Liver (tissue), 9 donors: ENCODE measurements around the gene FCHSD1. TPM values are rescaled to one million over a fixed set of nuclear protein-coding genes. Genes with fewer than 3 reads are reported as not detected.

Experiments used
- DNase-seq: peaks from one replicate; pipeline ENCODE4 v3.0.0-alpha.2; 2017; ENCODE audit warnings: low spot score
- H3K27ac ChIP-seq, 2 donors: one replicate each; pipeline ENCODE4 v1.7.0; 2013; ENCODE audit warnings: inconsistent platforms in 2 of 2, low read length in 2 of 2, control low read depth in 1 of 2, low read depth in 1 of 2, mild to moderate bottlenecking in 1 of 2
- H3K27me3 ChIP-seq, 4 donors: one replicate each; pipeline versions ENCODE4 v1.6.1 to v1.7.0; 2013; ENCODE audit warnings: low read length in 3 of 4, inconsistent platforms in 1 of 4, mild to moderate bottlenecking in 1 of 4, moderate library complexity in 1 of 4; ENCODE audit not compliant: control insufficient read depth in 4 of 4, insufficient read depth in 4 of 4
- H3K36me3 ChIP-seq, 4 donors: one replicate each; pipeline versions ENCODE4 v1.6.1 to v1.7.0; 2013; ENCODE audit warnings: low read length in 3 of 4, mild to moderate bottlenecking in 3 of 4, low read depth in 1 of 4, moderate library complexity in 1 of 4; ENCODE audit not compliant: control insufficient read depth in 4 of 4, insufficient read depth in 3 of 4
- H3K4me1 ChIP-seq, 4 donors: one replicate each; pipeline versions ENCODE4 v1.6.1 to v1.7.0; 2013; ENCODE audit warnings: low read length in 3 of 4, mild to moderate bottlenecking in 3 of 4, moderate library complexity in 1 of 4; ENCODE audit not compliant: control insufficient read depth in 4 of 4, insufficient read depth in 4 of 4
- H3K4me3 ChIP-seq, 3 donors: one replicate each; pipeline versions ENCODE4 v1.6.1 to v1.7.0; 2013; ENCODE audit warnings: low read length in 3 of 3, control low read depth in 1 of 3, low read depth in 1 of 3, mild to moderate bottlenecking in 1 of 3
- H3K9ac ChIP-seq, 2 donors: one replicate each; pipeline ENCODE4 v1.7.0; 2013; ENCODE audit warnings: low read length in 2 of 2, mild to moderate bottlenecking in 2 of 2, moderate library complexity in 2 of 2, control low read depth in 1 of 2, low read depth in 1 of 2
- H3K9me3 ChIP-seq, 4 donors: one replicate each; pipeline versions ENCODE4 v1.6.1 to v1.7.0; 2013; ENCODE audit warnings: low read length in 3 of 4; ENCODE audit not compliant: control insufficient read depth in 4 of 4
- ATF3 ChIP-seq: IDR thresholded peaks from 2 replicates; pipeline ENCODE4 v1.6.1; 2016; ENCODE audit warnings: antibody characterized with exemption
- CTCF ChIP-seq: fragments of 150-350 bp; IDR thresholded peaks from 2 replicates; pipeline ENCODE4 v1.5.1; 2017; ENCODE audit warnings: improper control_type of control experiment, low read depth, low read length; ENCODE audit not compliant: missing input control
- EGR1 ChIP-seq, 2 donors: IDR thresholded peaks; 2 replicates each; pipeline ENCODE4 v1.6.1; 2016 to 2018; ENCODE audit warnings: antibody characterized with exemption in 2 of 2, low read depth in 2 of 2
- FOXA1 ChIP-seq: IDR thresholded peaks from 2 replicates; pipeline ENCODE4 v1.6.1; 2016; ENCODE audit warnings: antibody characterized with exemption
- FOXA2 ChIP-seq: IDR thresholded peaks from 2 replicates; pipeline ENCODE4 v1.6.1; 2016; ENCODE audit warnings: antibody characterized with exemption
- GABPA ChIP-seq, 2 donors: IDR thresholded peaks in 1 of 2; conservative IDR thresholded peaks in 1 of 2; 2 replicates each; pipeline ENCODE4 v1.6.1; 2016; ENCODE audit warnings: antibody characterized with exemption in 2 of 2, mild to moderate bottlenecking in 1 of 2, moderate library complexity in 1 of 2
- HNF4A ChIP-seq, 2 donors: conservative IDR thresholded peaks; 2 replicates each; pipeline ENCODE4 v1.6.1; 2016; ENCODE audit warnings: antibody characterized with exemption in 2 of 2, mild to moderate bottlenecking in 2 of 2
- HNF4G ChIP-seq: IDR thresholded peaks from 2 replicates; pipeline ENCODE4 v1.6.1; 2016; ENCODE audit warnings: antibody characterized with exemption
- JUND ChIP-seq, 2 donors: IDR thresholded peaks; 2 replicates each; pipeline ENCODE4 v1.6.1; 2016; ENCODE audit warnings: antibody characterized with exemption in 2 of 2
- MAX ChIP-seq: IDR thresholded peaks from 2 replicates; pipeline ENCODE4 v1.6.1; 2016; ENCODE audit warnings: antibody characterized with exemption
- NR2F2 ChIP-seq: IDR thresholded peaks from 2 replicates; pipeline ENCODE4 v1.6.1; 2016; ENCODE audit warnings: antibody characterized with exemption
- RXRA ChIP-seq, 2 donors: IDR thresholded peaks; 2 replicates each; pipeline ENCODE4 v1.6.1; 2017 to 2018; ENCODE audit warnings: antibody characterized with exemption in 2 of 2, mild to moderate bottlenecking in 1 of 2
- SP1 ChIP-seq: IDR thresholded peaks from 2 replicates; pipeline ENCODE4 v1.6.1; 2018; ENCODE audit warnings: antibody characterized with exemption, mild to moderate bottlenecking
- TAF1 ChIP-seq: conservative IDR thresholded peaks from 2 replicates; pipeline ENCODE4 v1.6.1; 2016; ENCODE audit warnings: antibody characterized with exemption, mild to moderate bottlenecking
- ZBTB33 ChIP-seq: IDR thresholded peaks from 2 replicates; pipeline ENCODE4 v1.6.1; 2016; ENCODE audit warnings: antibody characterized with exemption
- WGBS: extraction: QIAGEN DNeasy Blood & Tissue Kit; methylation state at CpG from one replicate; pipeline ENCODE4 v1.1.7; 2013; 5-methylcytosine and 5-hydroxymethylcytosine counted together
- polyA plus RNA-seq, 2 donors: library from polyadenylated mRNA; stranded (reverse) in 1 of 2; unstranded in 1 of 2; fragments of 200-250 nt in 1 of 2; fragments of >200 nt in 1 of 2; fragmentation: Nextera tagmentation in 1 of 2; extraction: Ambion mirVana in 1 of 2; gene quantifications; one replicate each; pipeline versions ENCODE4 v1.2.1 to v1.2.3, GENCODE V29; 2013 to 2015
- total RNA-seq, 2 donors: library from RNA; depleted of rRNA; stranded (reverse); fragments of >200 nt; gene quantifications; one replicate each; pipeline ENCODE4 v1.2.3, GENCODE V29; 2014
- donor health status: healthy.
- donor health status: healthy.
- donor health status: healthy.
- donor health status: healthy.
- donor health status: healthy.

The FCHSD1 gene
- total and polyA plus RNA-seq, 4 donors: 1.3 to 6.4 (median 2.2) TPM

GRCh38 chr5:141640698-141641097 is 10.5 kb downstream of the FCHSD1 start:
- TF ChIP-seq HNF4G (no peak), FOXA2 (no peak), SP1 (no peak), CTCF (no peak), EGR1 (IDR thresholded peaks at IDR 0.05; ENCODE audit: low read depth in 2 of 2) (no peak), RXRA (IDR thresholded peaks at IDR 0.05) (no peak), ZBTB33 (no peak)
- H3K4me1 ChIP-seq: peaks cover 6 to 17% (median 12%) of the 10 kb centered on the region in 4 donors
- no peaks in the 10 kb centered on the region for H3K36me3 ChIP-seq
- H3K9ac ChIP-seq: no peak overlapping the region
- DNase-seq: no peak
- H3K27ac ChIP-seq: no peak overlapping the region
- H3K4me3 ChIP-seq: no peak overlapping the region
- WGBS: 93% methylated on average over 9 of the region's 9 CpGs
- H3K9me3 ChIP-seq: no peaks in the 10 kb centered on the region
- no peaks in the 10 kb centered on the region for H3K27me3 ChIP-seq

- no peak overlapping the region for H3K9ac ChIP-seq
- no peaks in the 10 kb centered on the region for H3K9me3 ChIP-seq
- no peak for TF ChIP-seq TAF1
- no peak for TF ChIP-seq NR2F2
- no peak for TF ChIP-seq ATF3
- no peak for TF ChIP-seq FOXA2
- 96% methylated on average over 3 of the region's 3 CpGs for WGBS
- no peak overlapping the region for H3K27ac ChIP-seq
- H3K4me3 ChIP-seq: no peak overlapping the region
- H3K27me3 ChIP-seq: no peaks in the 10 kb centered on the region
- no peaks in the 10 kb centered on the region for H3K36me3 ChIP-seq
- DNase-seq: no peak
- peaks cover 9 to 24% (median 17%) of the 10 kb centered on the region in 4 donors for H3K4me1 ChIP-seq
Observed at GRCh38 chr5:141640051-141640415, 11.2 kb downstream of the FCHSD1 start.

GRCh38 chr5:141639357-141640050 is 11.7 kb downstream of the FCHSD1 start:
- Histone ChIP-seq H3K9me3 (no peaks in the 10 kb centered on the region), H3K4me1 (peaks cover 9 to 24% (median 20%) of the 10 kb centered on the region in 4 donors), H3K27ac (no peak overlapping the region), H3K4me3 (no peak overlapping the region), H3K36me3 (no peaks in the 10 kb centered on the region), H3K27me3 (no peaks in the 10 kb centered on the region), H3K9ac (no peak overlapping the region)
- WGBS: 95% methylated on average over 12 of the region's 12 CpGs
- DNase-seq: no peak
- TF ChIP-seq EGR1 (IDR thresholded peaks at IDR 0.05; ENCODE audit: low read depth in 2 of 2): no peak
- TF ChIP-seq ATF3: no peak
- TF ChIP-seq JUND (IDR thresholded peaks at IDR 0.05): no peak
- no peak for TF ChIP-seq FOXA1
- no peak for TF ChIP-seq ZBTB33
- TF ChIP-seq TAF1: no peak
- TF ChIP-seq HNF4G: no peak
- no peak for TF ChIP-seq CTCF
- TF ChIP-seq GABPA (IDR thresholded peaks at IDR 0.05 in 1 of 2, conservative IDR thresholded peaks at IDR 0.05 in 1 of 2): no peak
- no peak for TF ChIP-seq RXRA (IDR thresholded peaks at IDR 0.05)
- TF ChIP-seq NR2F2: no peak
- no peak for TF ChIP-seq HNF4A (conservative IDR thresholded peaks at IDR 0.05)
- no peak for TF ChIP-seq FOXA2
- no peak for TF ChIP-seq MAX
- no peak for TF ChIP-seq SP1
